Stimulated activated CD8-positive, alpha-beta memory T cell treated with anti-CD3 and anti-CD28 coated beads, Interleukin-15, amount 100 ng/mL, for 24 hours (primary cell): Measurements from ENCODE around the gene CCDC88C.

Experiments
- DNase-seq: peaks from one replicate; pipeline ENCODE4 v3.0.0-alpha.2; 2020; ENCODE audit warnings: low read depth

CCDC88C gene

DNA sequence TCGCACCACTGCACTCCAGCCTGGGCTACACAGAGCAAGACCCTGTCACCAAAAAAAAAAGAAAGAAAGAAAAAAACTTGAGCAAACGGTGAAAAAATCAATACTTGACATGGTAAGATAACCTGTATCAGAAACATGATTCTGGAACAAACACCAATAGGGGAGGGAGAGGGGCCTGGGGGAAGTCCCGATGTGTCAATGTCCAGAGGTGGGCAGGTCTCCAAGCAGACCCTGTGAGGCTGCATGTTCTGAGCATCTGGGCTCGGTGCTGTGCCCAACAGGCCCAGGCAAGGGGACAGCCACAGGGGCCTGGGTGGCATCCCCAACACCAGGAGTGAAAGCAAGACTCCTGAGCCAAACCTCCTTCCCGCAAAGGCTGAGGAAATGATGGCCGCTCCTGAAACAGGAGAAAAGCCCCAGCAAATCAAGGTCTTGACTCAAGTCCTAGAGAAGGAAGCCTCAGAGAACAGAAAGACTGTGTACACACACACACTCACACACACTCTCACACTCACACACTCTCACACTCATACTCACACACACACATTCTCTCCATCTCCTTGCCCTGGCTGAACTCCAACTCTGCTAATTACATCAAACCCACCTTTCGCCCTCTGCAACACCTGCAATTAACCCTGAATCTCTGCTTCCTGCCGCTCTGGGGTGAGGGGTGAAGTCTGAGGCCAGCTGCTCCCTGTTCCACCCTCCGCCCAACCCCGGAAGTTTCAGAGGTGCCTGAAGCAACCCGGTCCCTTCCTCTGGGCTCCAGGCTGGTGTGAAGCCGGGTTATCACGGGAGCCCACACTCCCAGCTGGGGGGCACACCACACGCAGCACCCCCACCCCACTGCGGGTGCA is 20.4 kb downstream of the CCDC88C start:
- DNase-seq = no peak

GRCh38 chr14:91396013-91396660 is 21.5 kb downstream of the CCDC88C start:
- DNase-seq = no peak

DNA sequence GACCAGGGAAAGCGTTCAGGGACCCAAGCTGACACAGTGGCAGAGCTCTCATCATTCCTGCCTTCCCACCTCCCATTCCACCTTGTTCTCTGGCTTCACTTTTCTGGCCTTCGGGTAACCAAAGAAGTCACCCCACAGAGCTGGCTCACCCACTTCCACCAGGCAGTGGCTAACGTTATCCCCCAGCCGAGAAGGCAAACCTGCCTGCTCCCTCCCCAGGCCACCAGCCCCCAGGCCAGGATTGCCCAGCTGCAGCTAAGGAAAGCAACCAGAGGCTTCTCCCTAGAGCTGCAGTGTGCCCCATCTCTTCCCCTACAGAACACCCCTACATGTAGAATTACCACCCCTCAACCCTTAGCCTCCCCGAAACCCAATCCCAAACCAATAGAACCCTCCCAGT is 22.2 kb downstream of the CCDC88C start:
- DNase-seq = no peak

- no peak for DNase-seq
Observed at GRCh38 chr14:91394105-91395081, 23.2 kb downstream of the CCDC88C start.

DNA sequence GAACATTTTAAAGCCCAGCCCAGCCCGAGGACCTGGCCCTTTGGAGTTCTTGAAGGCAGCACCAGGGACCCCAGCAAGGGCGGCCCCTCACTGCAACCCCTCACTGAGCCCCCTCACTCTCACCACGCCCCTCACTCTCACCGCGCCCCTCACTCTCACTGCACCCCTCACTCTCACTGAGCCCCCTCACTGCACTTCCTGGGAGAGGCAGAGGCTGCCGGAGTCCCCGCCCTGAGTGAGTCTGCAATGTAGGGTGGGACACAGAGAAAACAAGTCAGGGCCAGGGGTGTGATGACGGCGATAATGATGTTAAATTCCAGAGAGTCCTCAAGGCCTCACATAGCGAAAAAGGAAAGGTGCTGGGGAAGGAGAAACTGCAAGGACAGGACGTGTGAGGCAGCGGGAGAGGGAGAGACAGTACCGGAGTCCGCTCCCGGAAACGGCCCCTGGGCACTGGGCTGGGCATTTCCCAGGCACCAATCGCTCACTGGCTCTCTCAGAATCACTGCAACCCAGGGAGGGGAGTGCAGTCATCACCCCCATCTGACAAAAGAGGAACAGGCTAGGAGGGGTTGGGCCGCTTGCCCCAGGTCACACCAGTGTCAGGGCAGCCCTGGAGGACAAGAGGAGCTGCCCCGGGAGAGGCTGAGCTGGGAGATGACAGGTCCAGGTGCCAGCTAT is 24.9 kb downstream of the CCDC88C start:
- DNase-seq = no peak

- no peak for DNase-seq
Observed at GRCh38 chr14:91390165-91390778, 27.3 kb downstream of the CCDC88C start.

DNA sequence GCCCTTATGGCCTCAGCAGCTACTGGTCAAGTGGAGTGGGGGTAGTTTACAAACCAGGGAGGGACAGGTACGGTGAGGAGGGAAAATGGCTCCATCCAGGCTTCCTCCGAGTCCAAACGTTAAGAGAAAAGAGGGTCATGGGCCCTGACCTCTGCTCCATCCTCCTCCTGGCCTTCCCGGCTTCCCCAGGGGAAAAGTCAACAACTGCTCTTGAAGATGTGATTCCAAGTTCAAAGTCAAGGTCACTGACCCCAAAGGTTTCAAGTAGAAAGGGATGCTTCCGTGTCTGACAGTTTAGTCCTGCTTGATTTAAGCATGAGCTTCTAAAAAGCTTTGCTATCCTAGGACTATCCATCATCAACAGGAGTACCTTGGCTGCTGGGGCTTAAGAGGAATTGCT is 28.5 kb downstream of the CCDC88C start:
- DNase-seq = no peak

- no peak for DNase-seq
Observed at GRCh38 chr14:91388551-91388975, 29.1 kb downstream of the CCDC88C start.

DNA sequence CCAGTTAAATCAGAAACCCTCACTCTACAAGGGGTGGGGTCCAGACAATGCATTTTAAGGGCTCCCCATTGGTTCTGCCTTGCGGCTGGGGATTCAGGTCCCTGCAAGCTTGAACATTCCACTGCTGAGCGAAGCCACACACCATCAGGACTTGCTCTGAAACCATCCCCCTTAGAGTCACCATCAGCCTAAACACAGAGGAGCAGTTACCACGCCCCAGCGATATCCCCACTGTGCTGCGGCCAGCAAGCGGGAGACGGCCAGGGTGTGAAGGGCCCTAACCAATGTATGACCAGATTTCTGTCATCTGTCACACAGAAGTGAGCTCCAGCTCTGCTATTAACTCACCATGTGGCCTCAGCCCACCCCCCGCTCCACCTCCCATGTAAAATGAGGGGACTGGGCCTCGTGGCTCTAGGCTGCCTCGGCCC is 29.7 kb downstream of the CCDC88C start:
- DNase-seq = no peak

DNA sequence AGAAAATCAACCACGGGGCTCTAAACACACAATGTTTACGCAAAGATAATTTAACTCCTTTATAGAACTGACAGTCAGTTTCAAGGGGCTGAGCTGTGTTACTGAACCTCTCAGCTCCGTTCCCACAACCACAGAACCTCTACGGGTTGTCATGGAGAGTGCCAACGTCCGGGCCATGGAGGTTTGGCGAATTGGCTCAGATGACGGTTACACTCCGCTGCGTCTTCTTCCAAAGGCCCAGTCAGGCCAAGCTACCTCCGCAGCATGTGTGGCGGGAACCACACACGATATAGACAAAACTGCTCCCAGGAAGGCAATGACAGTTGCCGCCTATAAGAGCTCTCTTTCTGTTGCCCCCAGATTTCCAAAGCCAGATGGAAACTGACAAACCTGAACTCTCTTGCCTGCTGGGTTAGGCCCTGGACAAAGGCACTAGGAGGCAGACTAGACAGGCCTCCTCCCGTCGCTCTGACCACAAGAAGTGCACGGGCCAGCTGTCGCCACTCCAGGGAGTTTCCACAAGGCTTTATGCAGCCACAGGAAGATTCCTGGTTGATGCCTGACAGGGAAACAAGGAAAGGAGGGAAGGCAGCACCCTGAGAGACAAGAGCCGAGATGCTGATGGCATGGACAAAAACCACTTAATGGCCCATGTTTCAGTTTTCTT is 30.3 kb downstream of the CCDC88C start:
- DNase-seq = no peak

DNA sequence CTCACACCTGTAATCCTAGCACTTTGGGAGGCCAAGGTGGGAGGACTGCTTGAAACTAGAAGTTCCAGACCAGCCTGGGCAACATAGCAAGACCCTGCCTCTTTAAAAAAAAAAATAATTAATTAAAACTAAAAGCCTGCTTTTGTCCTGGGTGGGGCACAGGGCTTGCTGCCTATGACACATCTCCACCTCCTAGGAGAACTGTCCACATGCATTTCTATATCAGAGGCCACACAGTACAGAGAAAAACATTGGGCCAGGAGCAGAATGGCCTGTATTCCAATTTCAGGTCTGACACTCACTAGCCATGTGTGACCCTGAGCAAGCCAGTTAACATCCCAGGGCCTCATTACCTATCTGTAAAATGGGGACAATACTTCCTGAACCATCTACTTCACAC is 31.9 kb downstream of the CCDC88C start:
- DNase-seq = no peak

DNA sequence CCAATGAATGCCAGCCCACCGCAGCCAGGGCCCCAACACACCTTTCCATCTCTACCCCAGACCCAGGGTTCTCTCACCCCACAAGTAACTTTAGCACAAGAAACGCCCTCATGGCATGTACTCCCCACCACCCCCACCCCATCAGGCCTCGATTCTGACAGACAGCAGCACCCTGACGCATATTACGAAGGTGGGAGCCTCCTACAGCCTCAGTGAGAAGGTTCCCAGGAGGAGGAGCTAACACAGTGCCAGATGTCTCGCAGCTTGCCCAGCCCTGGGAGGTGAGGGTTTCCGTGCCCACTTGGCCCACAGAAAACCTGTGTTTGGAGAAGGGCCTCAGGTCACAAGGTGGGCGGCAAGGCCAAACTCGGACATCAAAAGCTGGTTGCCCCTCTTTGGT is 32.4 kb downstream of the CCDC88C start:
- no peak for DNase-seq

- no peak for DNase-seq
Observed at GRCh38 chr14:91383439-91383838, 34.2 kb downstream of the CCDC88C start.

- no peak for DNase-seq
Observed at GRCh38 chr14:91381801-91382670, 35.6 kb downstream of the CCDC88C start.

- DNase-seq = no peak
Observed at GRCh38 chr14:91380610-91381371, 36.8 kb downstream of the CCDC88C start.

DNA sequence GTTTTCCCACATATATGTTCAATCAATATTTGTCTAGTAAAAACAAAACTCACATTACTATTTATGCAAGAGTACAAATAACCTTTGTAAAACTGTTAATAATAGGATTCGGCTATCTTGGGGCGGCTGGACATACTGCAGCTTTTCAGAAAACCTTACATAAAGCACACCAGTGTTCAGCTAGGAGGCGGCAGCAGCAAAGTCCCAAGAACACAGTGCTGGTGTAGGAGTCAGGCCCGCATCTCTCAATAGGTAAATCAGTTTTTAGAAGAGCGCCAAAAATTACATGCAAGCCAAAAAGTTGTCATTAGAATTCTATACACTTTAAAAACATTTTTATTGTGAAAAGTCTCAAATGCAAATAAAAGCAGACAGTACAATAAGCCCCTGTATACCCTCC is 37.5 kb downstream of the CCDC88C start:
- DNase-seq = no peak

DNA sequence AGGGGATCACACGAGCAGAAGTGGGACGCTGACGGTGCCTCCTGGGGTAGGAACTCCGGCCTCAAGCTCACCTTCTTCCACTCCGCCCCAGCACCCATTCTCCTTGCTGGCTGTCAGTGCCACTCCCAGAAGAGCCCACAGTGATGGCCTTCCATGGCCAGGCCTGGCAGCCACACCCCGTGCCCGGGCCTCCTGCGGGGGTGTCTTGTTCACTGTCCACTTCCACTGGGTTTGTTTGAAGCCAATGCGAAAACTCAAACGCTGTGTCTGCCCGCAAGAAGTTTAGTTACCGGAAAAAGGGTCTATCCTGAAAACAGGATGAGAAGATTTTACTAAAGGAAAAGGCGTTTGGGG is 38.1 kb downstream of the CCDC88C start:
- DNase-seq = no peak

DNA sequence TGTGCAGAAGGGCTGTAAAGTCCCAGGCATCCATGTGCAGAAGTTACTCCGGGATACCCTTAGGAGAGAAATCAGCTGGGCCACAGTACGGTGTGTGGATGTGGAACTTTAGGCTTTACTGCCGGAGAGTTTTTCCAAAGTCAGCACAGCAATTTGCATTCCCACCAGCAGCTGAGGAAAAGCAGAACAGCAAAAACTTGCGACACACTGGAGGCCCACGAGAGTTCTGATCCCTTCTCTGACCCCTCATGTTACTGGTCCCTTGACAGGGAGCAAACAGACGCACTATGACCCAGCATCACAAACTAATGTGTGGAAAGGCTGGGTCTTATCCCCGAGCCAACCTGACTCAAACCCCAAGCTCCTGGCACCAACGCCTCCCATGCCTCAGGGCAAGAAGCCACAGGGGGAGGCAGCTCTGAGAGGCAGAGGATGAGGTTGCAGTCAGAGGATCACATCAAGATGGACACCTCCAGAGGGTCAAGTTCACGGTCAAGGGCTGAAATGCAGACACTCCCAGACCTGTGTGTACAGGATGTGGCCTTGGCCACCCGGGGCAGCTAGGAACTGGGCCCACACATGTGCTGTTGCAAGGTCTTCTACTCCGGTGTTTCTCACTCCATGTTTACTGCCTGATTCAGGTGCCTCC is 38.6 kb downstream of the CCDC88C start:
- DNase-seq = no peak
